Bronchial epithelial cell (primary cell): ENCODE measurements around the gene LRMDA. TPM values are rescaled to one million over a fixed set of nuclear protein-coding genes. Genes with fewer than 3 reads are reported as not detected.

Source experiments
- DNase-seq: peaks from one replicate; pipeline ENCODE4 v3.0.0-alpha.2; 2010; ENCODE audit warnings: low read depth
- FAIRE-seq: peaks from 2 replicates; lab custom pipeline; 2011; peaks lifted over from hg19 to GRCh38; lab: Jason Lieb, UNC
- H3K27me3 ChIP-seq: 2 replicates; pipeline ENCODE4 v1.5.1; 2011; ENCODE audit warnings: low read length; ENCODE audit not compliant: control insufficient read depth, insufficient read depth
- H3K36me3 ChIP-seq: 2 replicates; pipeline ENCODE4 v1.5.1; 2011; ENCODE audit warnings: low read length; ENCODE audit not compliant: control insufficient read depth, insufficient read depth
- H3K4me3 ChIP-seq: 2 replicates; pipeline ENCODE4 v1.5.1; 2011; ENCODE audit warnings: mild to moderate bottlenecking, low read depth, low read length, control low read depth
- CTCF ChIP-seq: IDR thresholded peaks from 2 replicates; pipeline ENCODE4 v1.5.1; 2011; ENCODE audit warnings: mild to moderate bottlenecking, moderate library complexity, low read length, control low read depth, inconsistent platforms; ENCODE audit not compliant: insufficient read depth, severe bottlenecking
- total RNA-seq: library from RNA; depleted of rRNA; stranded (reverse); fragments of >200 nt; gene quantifications from 2 replicates; pipeline ENCODE4 v1.2.1, GENCODE V29; 2014

Gene LRMDA
- total RNA-seq, 1 donor from 2014 or later = 1.6 TPM

DNA sequence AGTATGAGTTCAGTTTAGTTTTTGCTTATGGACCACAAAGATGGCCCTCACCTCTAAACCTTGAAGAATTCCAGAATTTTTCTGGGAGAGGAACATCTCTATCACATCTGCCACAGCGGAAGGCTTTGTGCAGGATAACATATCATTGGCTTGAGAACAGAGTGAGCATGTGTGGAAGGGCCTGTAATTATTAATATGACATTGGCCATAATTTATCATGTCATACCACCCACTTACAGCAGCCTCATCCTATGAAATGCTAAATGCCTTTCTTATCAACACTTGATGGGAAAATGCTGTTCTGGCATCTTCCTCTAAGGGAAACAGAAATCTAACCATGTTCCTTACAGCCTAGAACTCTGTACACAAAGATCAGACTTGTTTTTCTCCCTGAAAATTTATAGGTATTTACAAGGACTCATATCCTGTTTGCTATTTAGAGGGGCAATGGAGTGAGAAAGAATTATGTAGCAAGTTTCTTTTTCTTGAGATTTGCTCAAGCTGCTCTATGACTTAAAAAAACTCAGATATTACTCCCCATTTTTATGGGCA, 817.3 kb downstream of the LRMDA start:
- no peak for FAIRE-seq
- no peak for TF ChIP-seq CTCF
- no peaks in the 10 kb centered on the region for H3K27me3 ChIP-seq
- H3K36me3 ChIP-seq = no peaks in the 10 kb centered on the region
- no peak for DNase-seq
- H3K4me3 ChIP-seq = no peak overlapping the region

- DNase-seq (no peak), FAIRE-seq (no peak)
- Histone ChIP-seq H3K27me3 (no peaks in the 10 kb centered on the region), H3K36me3 (no peaks in the 10 kb centered on the region), H3K4me3 (no peak overlapping the region)
- no peak for TF ChIP-seq CTCF
Measured at GRCh38 chr10:76251841-76252671, 820.6 kb downstream of the LRMDA start.

DNA sequence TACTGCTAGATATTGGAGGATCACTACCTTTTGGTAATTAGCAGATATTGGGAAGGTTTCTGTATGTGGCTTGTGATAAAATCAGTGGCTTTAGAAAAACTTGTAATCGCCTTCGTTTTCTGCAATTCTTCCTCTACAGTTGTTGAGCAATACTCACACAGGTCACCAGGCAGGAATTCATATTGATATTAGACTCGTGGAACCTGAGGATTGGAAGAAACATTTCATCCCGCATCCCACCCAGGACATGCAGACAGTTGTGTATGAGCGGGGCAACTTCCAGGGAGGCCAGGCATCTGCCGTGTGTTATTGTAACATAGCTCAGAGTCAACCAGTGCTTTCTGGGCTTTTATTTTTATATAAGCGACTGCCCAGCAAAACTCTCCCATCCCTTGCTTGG, 821.3 kb downstream of the LRMDA start:
- Histone ChIP-seq H3K27me3 (no peaks in the 10 kb centered on the region), H3K4me3 (no peak overlapping the region), H3K36me3 (no peaks in the 10 kb centered on the region)
- DNase-seq = no peak
- no peak for FAIRE-seq
- no peak for TF ChIP-seq CTCF

DNA sequence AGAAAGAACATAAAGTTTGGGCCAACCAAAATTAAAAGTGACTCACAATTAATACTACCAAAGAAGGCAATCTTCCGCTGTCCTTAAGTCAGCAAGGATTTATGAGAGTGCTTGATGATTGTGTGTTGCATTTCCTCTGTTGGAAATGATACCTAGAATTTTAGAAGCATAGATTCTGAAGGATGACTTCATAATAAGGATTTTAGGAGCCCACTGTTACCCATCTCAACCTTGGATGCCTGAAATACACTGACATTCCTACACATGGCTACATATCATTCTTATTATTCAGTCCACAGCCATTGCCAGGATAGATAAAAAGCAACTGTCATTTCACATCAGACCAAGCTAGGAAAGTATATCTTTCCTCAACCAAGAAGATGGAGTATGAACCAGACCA, 823.8 kb downstream of the LRMDA start:
- no peaks in the 10 kb centered on the region for H3K27me3 ChIP-seq
- FAIRE-seq (no peak), DNase-seq (no peak)
- TF ChIP-seq CTCF = no peak
- H3K36me3 ChIP-seq = no peaks in the 10 kb centered on the region
- H3K4me3 ChIP-seq = no peak overlapping the region

- H3K4me3 ChIP-seq = no peak overlapping the region
- DNase-seq (peak; percentile 98), FAIRE-seq (no peak)
- H3K27me3 ChIP-seq = no peaks in the 10 kb centered on the region
- no peak for TF ChIP-seq CTCF
- no peaks in the 10 kb centered on the region for H3K36me3 ChIP-seq
Measured at GRCh38 chr10:76257816-76258215, 826.4 kb downstream of the LRMDA start.
